HG02852 (cell line): ENCODE results near the gene KCNK17.
"Not testable (repeated sequence)": the region's sequence is repeated elsewhere in the genome, so short reads cannot be mapped to it uniquely, and the experiment has no call there.

ENCODE experiments used
- ATAC-seq: cut with Tn5 transposase; IDR thresholded peaks from one replicate; pipeline ENCODE4 v1.9.1; 2021; ENCODE audit warnings: mild to moderate bottlenecking, moderate library complexity; ENCODE audit not compliant: unreplicated experiment

Gene KCNK17

GRCh38 chr6:39303425-39304153 is 10.6 kb downstream of the KCNK17 start:
- no peak for ATAC-seq

- peak; percentile 81 for ATAC-seq
These were observed 11.4 kb downstream of the KCNK17 start for GRCh38 chr6:39302669-39303424.

- ATAC-seq: no peak
These were observed 12.2 kb downstream of the KCNK17 start for GRCh38 chr6:39302011-39302410.

GRCh38 chr6:39301606-39302005 is 12.6 kb downstream of the KCNK17 start:
- ATAC-seq: no peak

- ATAC-seq: no peak
These were observed 13.5 kb downstream of the KCNK17 start for GRCh38 chr6:39300739-39301138.

- ATAC-seq: no peak
These were observed 16.2 kb downstream of the KCNK17 start for GRCh38 chr6:39298061-39298460.

GRCh38 chr6:39296745-39297640 is 17.2 kb downstream of the KCNK17 start:
- no peak for ATAC-seq

- no peak for ATAC-seq
These were observed 18.6 kb downstream of the KCNK17 start for GRCh38 chr6:39295611-39296011.

- ATAC-seq: no peak
These were observed 19.3 kb downstream of the KCNK17 start for GRCh38 chr6:39294899-39295298.

- ATAC-seq: no peak
These were observed 20.1 kb downstream of the KCNK17 start for GRCh38 chr6:39294133-39294532.

GRCh38 chr6:39292637-39293036 is 21.6 kb downstream of the KCNK17 start:
- ATAC-seq: no peak

GRCh38 chr6:39289490-39289889 is 24.7 kb downstream of the KCNK17 start:
- ATAC-seq: no peak

- no peak for ATAC-seq
These were observed 26.6 kb downstream of the KCNK17 start for GRCh38 chr6:39287601-39288000.

- not testable (repeated sequence) for ATAC-seq
These were observed 27.6 kb downstream of the KCNK17 start for GRCh38 chr6:39286596-39286995.

- ATAC-seq: no peak
These were observed 31.4 kb downstream of the KCNK17 start for GRCh38 chr6:39282774-39283173.

GRCh38 chr6:39281312-39281980 is 32.8 kb downstream of the KCNK17 start:
- ATAC-seq: no peak

- ATAC-seq: no peak
These were observed 33.9 kb downstream of the KCNK17 start for GRCh38 chr6:39280247-39280731.

- ATAC-seq: no peak
These were observed 34.7 kb downstream of the KCNK17 start for GRCh38 chr6:39279539-39279938.

- no peak for ATAC-seq
These were observed 37.7 kb downstream of the KCNK17 start for GRCh38 chr6:39276379-39276995.

GRCh38 chr6:39274903-39275302 is 39.3 kb downstream of the KCNK17 start:
- no peak for ATAC-seq
